ENCODE measurements around the gene ASIC1. TPM values are rescaled to one million over a fixed set of nuclear protein-coding genes. Genes with fewer than 3 reads are reported as not detected.

Gene ASIC1
- total RNA-seq, 1 experiment from 2014 or later = 2.7 TPM

DNA sequence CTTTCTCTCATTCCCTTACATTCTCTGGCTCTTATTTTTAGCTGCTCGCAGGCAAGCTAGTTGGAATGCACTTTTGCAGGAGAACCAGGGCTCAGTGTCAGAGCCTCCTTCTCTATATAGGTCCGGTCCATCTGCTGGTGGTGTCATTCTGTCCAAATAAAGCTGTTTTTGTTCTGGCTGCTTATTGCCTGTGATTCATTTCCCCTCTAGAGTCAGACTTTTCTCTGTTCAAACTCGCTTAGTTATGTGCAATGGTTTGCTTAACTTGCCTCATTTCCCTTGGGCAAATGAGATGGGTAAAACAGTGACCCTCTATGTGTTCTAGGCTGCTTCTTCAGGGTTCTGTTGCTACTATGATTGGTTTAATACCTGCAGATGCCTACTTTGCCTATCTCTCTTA, 30.6 kb downstream of the ASIC1 start:
- ChIA-PET POLR2A (ENCODE audit: low non-redundant PET) (interaction anchor here (0.6 kb wide), 1 partner anchor 13 kb away, joined by 3 read pairs; no protein-coding TSS in a partner anchor), CTCF (interaction anchor here (0.7 to 1.2 kb wide), 3 partner anchors 17 to 63 kb away, joined by 3 to 6 read pairs (median 3); partner anchors contain the start of genes COX14 and RACGAP1)
- peaks cover 58% of the 10 kb centered on the region for H3K36me3 ChIP-seq (ENCODE audit: insufficient read depth, low read length, poor library complexity, severe bottlenecking)
- DNase-seq (ENCODE audit: low spot score) = no peak
- intact Hi-C loops (cut with micrococcal nuclease; ENCODE audit: unreplicated experiment) = no loop called here
- no peaks in the 10 kb centered on the region for H3K9me3 ChIP-seq (ENCODE audit: low read depth, low read length, poor library complexity, severe bottlenecking)
- no peak overlapping the region for H3K4me3 ChIP-seq (ENCODE audit: low read depth, low read length, poor library complexity, severe bottlenecking)
- no peaks in the 10 kb centered on the region for H3K27me3 ChIP-seq (replicated peaks; ENCODE audit: insufficient read depth, low read depth, low read length, poor library complexity)
- no peak overlapping the region for H3K27ac ChIP-seq (ENCODE audit: low read depth, low read length, poor library complexity, severe bottlenecking)
- peaks cover 5% of the 10 kb centered on the region for H3K4me1 ChIP-seq (ENCODE audit: insufficient read depth, low read length, poor library complexity, severe bottlenecking)
- TF ChIP-seq EZH2 (IDR thresholded peaks at IDR 0.05; ENCODE audit: borderline replicate concordance, low read depth, low read length, poor library complexity, severe bottlenecking) = no peak
- TF ChIP-seq, protein P1, sequence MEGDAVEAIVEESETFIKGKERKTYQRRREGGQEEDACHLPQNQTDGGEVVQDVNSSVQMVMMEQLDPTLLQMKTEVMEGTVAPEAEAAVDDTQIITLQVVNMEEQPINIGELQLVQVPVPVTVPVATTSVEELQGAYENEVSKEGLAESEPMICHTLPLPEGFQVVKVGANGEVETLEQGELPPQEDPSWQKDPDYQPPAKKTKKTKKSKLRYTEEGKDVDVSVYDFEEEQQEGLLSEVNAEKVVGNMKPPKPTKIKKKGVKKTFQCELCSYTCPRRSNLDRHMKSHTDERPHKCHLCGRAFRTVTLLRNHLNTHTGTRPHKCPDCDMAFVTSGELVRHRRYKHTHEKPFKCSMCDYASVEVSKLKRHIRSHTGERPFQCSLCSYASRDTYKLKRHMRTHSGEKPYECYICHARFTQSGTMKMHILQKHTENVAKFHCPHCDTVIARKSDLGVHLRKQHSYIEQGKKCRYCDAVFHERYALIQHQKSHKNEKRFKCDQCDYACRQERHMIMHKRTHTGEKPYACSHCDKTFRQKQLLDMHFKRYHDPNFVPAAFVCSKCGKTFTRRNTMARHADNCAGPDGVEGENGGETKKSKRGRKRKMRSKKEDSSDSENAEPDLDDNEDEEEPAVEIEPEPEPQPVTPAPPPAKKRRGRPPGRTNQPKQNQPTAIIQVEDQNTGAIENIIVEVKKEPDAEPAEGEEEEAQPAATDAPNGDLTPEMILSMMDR (conservative IDR thresholded peaks at IDR 0.05; ENCODE audit: low read depth, low read length) = no peak
- no TSS peak for BruUV-seq (replicated peaks)

DNA sequence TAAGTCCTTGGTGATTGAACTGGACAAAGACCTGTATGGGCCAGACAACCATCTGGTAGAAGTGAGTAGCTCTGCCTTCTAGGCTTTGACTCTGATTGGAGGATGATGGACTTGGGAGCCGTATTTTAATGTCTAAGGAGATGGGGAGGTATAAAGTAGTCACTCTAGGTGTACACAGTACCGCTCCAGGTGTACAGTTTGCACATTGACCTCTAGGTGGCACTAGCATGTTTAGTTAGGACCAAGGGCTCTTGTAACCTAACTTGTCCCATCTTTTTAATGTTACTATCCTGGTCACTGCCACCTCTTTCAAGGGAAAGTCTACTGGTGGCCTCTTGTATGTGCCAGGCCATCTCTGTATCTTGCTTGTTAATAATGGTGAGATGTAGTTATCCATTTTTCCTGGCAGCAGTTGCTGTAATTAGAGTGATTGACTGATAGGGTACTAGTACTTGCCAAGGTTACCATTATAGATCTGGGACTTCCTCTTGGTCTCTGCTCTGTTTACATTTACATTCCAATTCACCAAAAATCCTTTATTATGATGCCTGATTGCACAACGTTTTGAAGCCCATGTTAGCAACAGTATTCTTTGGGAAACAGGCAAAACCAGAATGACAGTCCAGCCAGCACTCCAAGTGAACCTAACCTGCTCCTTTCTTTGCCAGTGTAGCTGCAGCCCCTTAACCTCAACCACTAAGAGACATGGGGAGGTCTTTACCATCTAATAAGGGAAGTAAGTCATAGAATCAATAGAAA, 31.4 kb downstream of the ASIC1 start:
- Histone ChIP-seq H3K4me3 (ENCODE audit: low read depth, low read length, poor library complexity, severe bottlenecking) (no peak overlapping the region), H3K36me3 (ENCODE audit: insufficient read depth, low read length, poor library complexity, severe bottlenecking) (peaks cover 65% of the 10 kb centered on the region), H3K9me3 (ENCODE audit: low read depth, low read length, poor library complexity, severe bottlenecking) (no peaks in the 10 kb centered on the region), H3K27ac (ENCODE audit: low read depth, low read length, poor library complexity, severe bottlenecking) (no peak overlapping the region), H3K27me3 (replicated peaks; ENCODE audit: insufficient read depth, low read depth, low read length, poor library complexity) (no peaks in the 10 kb centered on the region), H3K4me1 (ENCODE audit: insufficient read depth, low read length, poor library complexity, severe bottlenecking) (peaks cover 5% of the 10 kb centered on the region)
- ChIA-PET CTCF (interaction anchor here (0.7 kb wide), 1 partner anchor 18 kb away, joined by 3 read pairs; no protein-coding TSS in a partner anchor), POLR2A (ENCODE audit: low non-redundant PET) (interaction anchor here (0.5 kb wide), 1 partner anchor 26 kb away, joined by 11 read pairs; no protein-coding TSS in a partner anchor)
- peak; percentile 66 for DNase-seq (ENCODE audit: low spot score)
- no TSS peak for BruUV-seq (replicated peaks)
- TF ChIP-seq EZH2 (IDR thresholded peaks at IDR 0.05; ENCODE audit: borderline replicate concordance, low read depth, low read length, poor library complexity, severe bottlenecking) = no peak
- TF ChIP-seq, protein P1 (conservative IDR thresholded peaks at IDR 0.05; ENCODE audit: low read depth, low read length) = peak; percentile 89
- intact Hi-C loops (cut with micrococcal nuclease; ENCODE audit: unreplicated experiment) = no loop called here

GRCh38 chr12:50089730-50090129, 32.3 kb downstream of the ASIC1 start:
- ChIA-PET POLR2A (ENCODE audit: low non-redundant PET) (interaction anchor here (0.5 kb wide), 2 partner anchors 25 to 893 kb away, joined by 3 to 11 read pairs; no protein-coding TSS in a partner anchor), CTCF (interaction anchor here (0.8 kb wide), 1 partner anchor 14 kb away, joined by 3 read pairs; the partner anchor contains the start of gene GPD1)
- H3K27me3 ChIP-seq (replicated peaks; ENCODE audit: insufficient read depth, low read depth, low read length, poor library complexity) = no peaks in the 10 kb centered on the region
- no peak overlapping the region for H3K4me3 ChIP-seq (ENCODE audit: low read depth, low read length, poor library complexity, severe bottlenecking)
- peaks cover 75% of the 10 kb centered on the region for H3K36me3 ChIP-seq (ENCODE audit: insufficient read depth, low read length, poor library complexity, severe bottlenecking)
- no peak for DNase-seq (ENCODE audit: low spot score)
- no peak for TF ChIP-seq EZH2 (IDR thresholded peaks at IDR 0.05; ENCODE audit: borderline replicate concordance, low read depth, low read length, poor library complexity, severe bottlenecking)
- TF ChIP-seq, protein P1 (conservative IDR thresholded peaks at IDR 0.05; ENCODE audit: low read depth, low read length) = no peak
- H3K27ac ChIP-seq (ENCODE audit: low read depth, low read length, poor library complexity, severe bottlenecking) = no peak overlapping the region
- peaks cover 5% of the 10 kb centered on the region for H3K4me1 ChIP-seq (ENCODE audit: insufficient read depth, low read length, poor library complexity, severe bottlenecking)
- no peaks in the 10 kb centered on the region for H3K9me3 ChIP-seq (ENCODE audit: low read depth, low read length, poor library complexity, severe bottlenecking)
- BruUV-seq (replicated peaks) = no TSS peak
- intact Hi-C loops (cut with micrococcal nuclease; ENCODE audit: unreplicated experiment) = no loop called here
